ENCODE measurements around the gene LCP2. TPM values are rescaled to one million over a fixed set of nuclear protein-coding genes. Genes with fewer than 3 reads are reported as not detected.

LCP2 gene
- polyA plus RNA-seq, 1 experiment = not detected

DNA sequence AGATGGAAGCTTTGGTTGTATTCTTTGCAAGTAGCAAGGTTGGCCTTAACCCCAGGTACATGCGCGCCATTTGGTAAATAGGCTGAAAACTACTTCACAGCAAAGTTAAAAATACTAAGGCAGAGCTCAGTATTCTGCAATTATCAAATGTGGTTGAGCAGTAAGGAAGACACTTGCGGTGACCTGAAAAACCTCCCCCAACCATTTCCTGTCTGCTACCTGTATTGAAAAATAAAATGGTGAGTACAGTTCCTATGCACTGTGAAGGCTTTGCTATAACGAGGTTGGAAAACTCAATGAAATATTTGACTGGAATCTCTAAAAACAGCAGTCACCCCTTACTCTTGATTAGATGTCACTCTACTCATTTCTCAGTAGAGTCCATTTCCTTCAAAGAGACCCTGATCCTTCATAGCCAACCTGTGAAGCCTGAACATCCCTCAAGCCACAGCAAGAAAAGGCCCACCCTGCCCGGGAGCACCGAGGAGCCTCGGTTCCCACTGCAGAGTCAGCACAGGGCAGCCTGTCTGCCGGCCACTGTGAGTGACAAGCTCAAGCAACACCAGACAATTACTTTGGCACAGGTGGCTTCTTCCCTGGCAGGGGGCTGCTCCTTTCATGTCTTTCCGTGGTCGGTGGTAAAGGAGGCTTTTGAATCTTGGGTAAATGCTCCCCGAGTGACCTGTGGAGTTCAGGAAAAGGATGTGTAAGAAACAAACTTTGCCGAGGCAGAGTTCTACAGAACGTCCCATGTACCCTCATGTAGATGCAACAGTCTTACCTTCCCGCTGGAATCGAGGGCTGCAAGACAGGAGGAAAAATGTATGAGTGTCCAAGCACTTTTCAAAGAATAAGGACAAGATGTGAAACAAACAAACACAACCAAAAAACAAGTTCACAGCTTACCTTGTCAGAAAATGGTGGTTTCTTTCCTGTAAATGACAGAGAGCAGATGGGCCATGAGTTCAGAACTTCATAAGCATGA, 35.2 kb downstream of the LCP2 start:
- ChIA-PET CTCF (interaction anchor here (0.7 to 1.5 kb wide), 3 partner anchors 9 to 376 kb away, joined by 3 to 5 read pairs (median 4); no protein-coding TSS in a partner anchor), POLR2A (no interaction called here)
- H3K27me3 ChIP-seq (ENCODE audit: control insufficient read depth, insufficient read depth, low read length) = peaks cover 5% of the 10 kb centered on the region
- H3K4me3 ChIP-seq (ENCODE audit: low read depth, low read length) = no peak overlapping the region
- H3K36me3 ChIP-seq (ENCODE audit: control insufficient read depth, insufficient read depth, low read length) = no peaks in the 10 kb centered on the region
- DNase-seq (ENCODE audit: low read depth) = no peak
- TF ChIP-seq, protein P1, sequence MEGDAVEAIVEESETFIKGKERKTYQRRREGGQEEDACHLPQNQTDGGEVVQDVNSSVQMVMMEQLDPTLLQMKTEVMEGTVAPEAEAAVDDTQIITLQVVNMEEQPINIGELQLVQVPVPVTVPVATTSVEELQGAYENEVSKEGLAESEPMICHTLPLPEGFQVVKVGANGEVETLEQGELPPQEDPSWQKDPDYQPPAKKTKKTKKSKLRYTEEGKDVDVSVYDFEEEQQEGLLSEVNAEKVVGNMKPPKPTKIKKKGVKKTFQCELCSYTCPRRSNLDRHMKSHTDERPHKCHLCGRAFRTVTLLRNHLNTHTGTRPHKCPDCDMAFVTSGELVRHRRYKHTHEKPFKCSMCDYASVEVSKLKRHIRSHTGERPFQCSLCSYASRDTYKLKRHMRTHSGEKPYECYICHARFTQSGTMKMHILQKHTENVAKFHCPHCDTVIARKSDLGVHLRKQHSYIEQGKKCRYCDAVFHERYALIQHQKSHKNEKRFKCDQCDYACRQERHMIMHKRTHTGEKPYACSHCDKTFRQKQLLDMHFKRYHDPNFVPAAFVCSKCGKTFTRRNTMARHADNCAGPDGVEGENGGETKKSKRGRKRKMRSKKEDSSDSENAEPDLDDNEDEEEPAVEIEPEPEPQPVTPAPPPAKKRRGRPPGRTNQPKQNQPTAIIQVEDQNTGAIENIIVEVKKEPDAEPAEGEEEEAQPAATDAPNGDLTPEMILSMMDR (IDR thresholded peaks at IDR 0.05; ENCODE audit: insufficient read depth, low read depth, low read length) = no peak

GRCh38 chr5:170261528-170262043, 36.0 kb downstream of the LCP2 start:
- Histone ChIP-seq H3K36me3 (ENCODE audit: control insufficient read depth, insufficient read depth, low read length) (no peaks in the 10 kb centered on the region), H3K4me3 (ENCODE audit: low read depth, low read length) (no peak overlapping the region), H3K27me3 (ENCODE audit: control insufficient read depth, insufficient read depth, low read length) (peaks cover 2% of the 10 kb centered on the region; the same call in 1 of the 2 replicates)
- DNase-seq (ENCODE audit: low read depth) = no peak
- TF ChIP-seq, protein P1 (IDR thresholded peaks at IDR 0.05; ENCODE audit: insufficient read depth, low read depth, low read length) = no peak
- CTCF ChIA-PET = interaction anchor here (0.7 to 1.5 kb wide), 3 partner anchors 8 to 377 kb away, joined by 3 to 5 read pairs (median 4); no protein-coding TSS in a partner anchor
- POLR2A ChIA-PET = no interaction called here

- H3K36me3 ChIP-seq (ENCODE audit: control insufficient read depth, insufficient read depth, low read length) = no peaks in the 10 kb centered on the region
- ChIA-PET POLR2A (no interaction called here), CTCF (interaction anchor here (2.5 kb wide), 1 partner anchor 11 kb away, joined by 17 read pairs; no protein-coding TSS in a partner anchor)
- H3K4me3 ChIP-seq (ENCODE audit: low read depth, low read length) = no peak overlapping the region
- no peak for DNase-seq (ENCODE audit: low read depth)
- H3K27me3 ChIP-seq (ENCODE audit: control insufficient read depth, insufficient read depth, low read length) = peaks cover 2% of the 10 kb centered on the region; the same call in 1 of the 2 replicates
- TF ChIP-seq, protein P1 (IDR thresholded peaks at IDR 0.05; ENCODE audit: insufficient read depth, low read depth, low read length) = no peak
These were observed 40.2 kb downstream of the LCP2 start for GRCh38 chr5:170257370-170257769.

GRCh38 chr5:170256571-170256970, 41.0 kb downstream of the LCP2 start:
- ChIA-PET CTCF (interaction anchor here (1.7 kb wide), 1 partner anchor 10 kb away, joined by 6 read pairs; no protein-coding TSS in a partner anchor), POLR2A (no interaction called here)
- no peak for DNase-seq (ENCODE audit: low read depth)
- peaks cover 3% of the 10 kb centered on the region; the same call in 1 of the 2 replicates for H3K27me3 ChIP-seq (ENCODE audit: control insufficient read depth, insufficient read depth, low read length)
- H3K36me3 ChIP-seq (ENCODE audit: control insufficient read depth, insufficient read depth, low read length) = no peaks in the 10 kb centered on the region
- no peak overlapping the region for H3K4me3 ChIP-seq (ENCODE audit: low read depth, low read length)
- TF ChIP-seq, protein P1 (IDR thresholded peaks at IDR 0.05; ENCODE audit: insufficient read depth, low read depth, low read length) = no peak

DNA sequence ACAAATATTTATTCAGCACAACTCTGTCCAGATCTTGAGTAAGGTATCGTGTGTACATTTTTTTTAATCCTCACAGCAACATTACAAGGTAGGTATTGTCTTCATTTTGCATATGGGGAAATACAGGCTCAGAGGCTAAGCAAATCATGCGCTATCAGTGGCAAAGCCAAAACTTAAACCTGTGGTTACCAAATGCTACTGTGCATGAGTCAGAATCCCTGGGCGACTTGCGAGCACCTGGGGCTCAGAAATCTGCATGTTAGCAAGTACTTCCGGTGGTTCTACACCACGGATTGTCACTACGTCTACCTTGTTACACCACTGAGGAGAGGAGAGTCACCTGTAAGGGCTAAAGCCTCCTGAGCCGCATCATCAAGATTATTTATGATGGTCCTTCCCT, 43.5 kb downstream of the LCP2 start:
- Histone ChIP-seq H3K36me3 (ENCODE audit: control insufficient read depth, insufficient read depth, low read length) (no peaks in the 10 kb centered on the region), H3K27me3 (ENCODE audit: control insufficient read depth, insufficient read depth, low read length) (peaks cover 3% of the 10 kb centered on the region; the same call in 1 of the 2 replicates), H3K4me3 (ENCODE audit: low read depth, low read length) (no peak overlapping the region)
- no peak for DNase-seq (ENCODE audit: low read depth)
- ChIA-PET POLR2A (no interaction called here), CTCF (interaction anchor here (1.1 kb wide), 1 partner anchor 15 kb away, joined by 3 read pairs; no protein-coding TSS in a partner anchor)
- TF ChIP-seq, protein P1 (IDR thresholded peaks at IDR 0.05; ENCODE audit: insufficient read depth, low read depth, low read length) = no peak

All from BJ (cell line).